ENCODE measurements around the gene STAT4.

The STAT4 gene

DNA sequence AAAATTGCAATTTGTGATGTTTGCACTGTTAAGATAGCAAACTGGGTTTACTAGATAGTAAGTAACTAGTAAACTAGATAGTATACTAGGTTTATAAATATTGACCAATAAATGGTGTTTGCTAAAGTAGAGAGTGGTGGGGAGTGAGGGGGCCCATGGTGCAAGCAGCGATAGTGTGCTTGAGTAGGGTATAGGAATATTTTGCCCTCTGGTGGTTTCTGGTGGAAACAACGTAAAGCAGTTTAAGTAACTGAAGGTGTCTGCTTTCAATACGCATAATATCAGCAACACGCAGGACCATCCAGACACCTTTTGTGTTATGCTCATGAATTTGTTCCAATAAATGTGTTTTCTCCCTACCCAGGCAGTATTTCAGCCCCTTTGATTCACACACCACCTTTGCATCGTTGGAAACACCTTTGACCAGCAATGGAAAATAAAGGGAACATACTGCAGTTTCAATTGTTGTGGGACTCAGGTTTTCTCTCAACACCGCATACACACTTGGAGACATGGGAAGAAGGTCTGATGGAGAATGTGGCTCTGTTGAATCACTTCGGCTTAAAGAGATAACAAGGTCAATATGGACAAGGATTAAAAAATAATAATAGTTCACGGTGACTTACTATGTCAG lies 120.2 kb downstream of the STAT4 start (continued):
- TF ChIP-seq, protein P1, sequence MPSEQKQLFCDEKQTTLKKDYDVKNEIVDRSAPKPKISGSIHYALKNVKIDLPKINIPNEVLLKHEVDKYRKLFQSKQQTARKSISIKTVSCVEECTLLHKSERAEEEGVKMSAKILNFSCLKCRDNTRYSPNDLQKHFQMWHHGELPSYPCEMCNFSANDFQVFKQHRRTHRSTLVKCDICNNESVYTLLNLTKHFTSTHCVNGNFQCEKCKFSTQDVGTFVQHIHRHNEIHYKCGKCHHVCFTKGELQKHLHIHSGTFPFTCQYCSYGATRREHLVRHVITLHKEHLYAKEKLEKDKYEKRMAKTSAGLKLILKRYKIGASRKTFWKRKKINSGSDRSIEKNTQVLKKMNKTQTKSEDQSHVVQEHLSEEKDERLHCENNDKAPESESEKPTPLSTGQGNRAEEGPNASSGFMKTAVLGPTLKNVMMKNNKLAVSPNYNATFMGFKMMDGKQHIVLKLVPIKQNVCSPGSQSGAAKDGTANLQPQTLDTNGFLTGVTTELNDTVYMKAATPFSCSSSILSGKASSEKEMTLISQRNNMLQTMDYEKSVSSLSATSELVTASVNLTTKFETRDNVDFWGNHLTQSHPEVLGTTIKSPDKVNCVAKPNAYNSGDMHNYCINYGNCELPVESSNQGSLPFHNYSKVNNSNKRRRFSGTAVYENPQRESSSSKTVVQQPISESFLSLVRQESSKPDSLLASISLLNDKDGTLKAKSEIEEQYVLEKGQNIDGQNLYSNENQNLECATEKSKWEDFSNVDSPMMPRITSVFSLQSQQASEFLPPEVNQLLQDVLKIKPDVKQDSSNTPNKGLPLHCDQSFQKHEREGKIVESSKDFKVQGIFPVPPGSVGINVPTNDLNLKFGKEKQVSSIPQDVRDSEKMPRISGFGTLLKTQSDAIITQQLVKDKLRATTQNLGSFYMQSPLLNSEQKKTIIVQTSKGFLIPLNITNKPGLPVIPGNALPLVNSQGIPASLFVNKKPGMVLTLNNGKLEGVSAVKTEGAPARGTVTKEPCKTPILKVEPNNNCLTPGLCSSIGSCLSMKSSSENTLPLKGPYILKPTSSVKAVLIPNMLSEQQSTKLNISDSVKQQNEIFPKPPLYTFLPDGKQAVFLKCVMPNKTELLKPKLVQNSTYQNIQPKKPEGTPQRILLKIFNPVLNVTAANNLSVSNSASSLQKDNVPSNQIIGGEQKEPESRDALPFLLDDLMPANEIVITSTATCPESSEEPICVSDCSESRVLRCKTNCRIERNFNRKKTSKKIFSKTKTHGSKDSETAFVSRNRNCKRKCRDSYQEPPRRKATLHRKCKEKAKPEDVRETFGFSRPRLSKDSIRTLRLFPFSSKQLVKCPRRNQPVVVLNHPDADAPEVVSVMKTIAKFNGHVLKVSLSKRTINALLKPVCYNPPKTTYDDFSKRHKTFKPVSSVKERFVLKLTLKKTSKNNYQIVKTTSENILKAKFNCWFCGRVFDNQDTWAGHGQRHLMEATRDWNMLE (tag by site-specific recombination; conservative IDR thresholded peaks at IDR 0.05; ENCODE audit: low read depth), result no peak

DNA sequence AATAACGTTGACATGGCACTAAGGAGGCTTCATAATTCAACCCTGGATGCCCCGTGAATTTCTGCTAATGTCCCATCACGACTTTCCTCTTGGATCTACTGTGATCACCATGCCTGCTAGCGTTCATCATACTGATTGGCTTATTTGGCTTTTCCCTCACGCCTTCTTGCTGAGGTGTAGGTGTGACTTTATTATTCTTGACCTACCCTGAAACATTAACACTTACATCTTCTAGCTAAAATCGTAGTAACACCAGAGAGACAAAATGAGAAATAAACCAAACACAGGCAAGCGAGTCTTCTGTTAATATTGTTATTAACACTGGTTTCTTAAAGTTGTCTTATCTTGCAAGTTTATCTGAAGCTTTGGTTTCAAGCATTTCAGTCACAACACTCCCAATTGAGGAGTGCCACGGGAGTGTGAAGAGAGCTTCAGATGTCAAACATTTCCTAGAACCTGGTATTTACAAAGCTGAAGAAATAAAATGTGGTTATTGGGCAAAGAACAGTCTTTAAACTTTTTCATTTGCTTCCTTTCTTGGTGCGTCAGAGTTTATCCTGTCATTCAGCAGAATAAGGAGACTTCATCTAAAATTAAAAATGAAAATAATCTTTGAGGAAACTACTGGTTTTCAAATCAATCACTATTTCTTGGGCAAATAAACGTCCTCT lies 121.4 kb downstream of the STAT4 start:
- H3K4me3 ChIP-seq (ENCODE audit: low read depth, low read length), result no peak overlapping the region
- no peaks in the 10 kb centered on the region for H3K4me1 ChIP-seq (ENCODE audit: control insufficient read depth, insufficient read depth, low read length)
- H3K36me3 ChIP-seq (ENCODE audit: control insufficient read depth in 2 of 2, insufficient read depth in 1 of 2, low read length in 2 of 2), result no peaks in the 10 kb centered on the region
- no peak overlapping the region for H3K27ac ChIP-seq (ENCODE audit: extremely low read depth, low read depth, low read length)
- POLR2A ChIA-PET, result no interaction called here
- CTCF ChIA-PET, result interaction anchor here (0.6 to 2.1 kb wide), 8 partner anchors 17 to 510 kb away, joined by 3 to 6 read pairs (median 4); no protein-coding TSS in a partner anchor
- TF ChIP-seq ZNF23 (tag by site-specific recombination; IDR thresholded peaks at IDR 0.05; ENCODE audit: borderline replicate concordance) (no peak), ZNF112 (tag by site-specific recombination; IDR thresholded peaks at IDR 0.05) (no peak), ZBTB20 (tag by site-specific recombination; IDR thresholded peaks at IDR 0.05) (no peak), ZNF132 (tag by site-specific recombination; IDR thresholded peaks at IDR 0.05; ENCODE audit: borderline replicate concordance) (no peak), ZNF169 (tag by site-specific recombination; IDR thresholded peaks at IDR 0.05) (no peak), ZNF837 (tag by site-specific recombination; IDR thresholded peaks at IDR 0.05) (no peak)
- TF ChIP-seq, protein P2, sequence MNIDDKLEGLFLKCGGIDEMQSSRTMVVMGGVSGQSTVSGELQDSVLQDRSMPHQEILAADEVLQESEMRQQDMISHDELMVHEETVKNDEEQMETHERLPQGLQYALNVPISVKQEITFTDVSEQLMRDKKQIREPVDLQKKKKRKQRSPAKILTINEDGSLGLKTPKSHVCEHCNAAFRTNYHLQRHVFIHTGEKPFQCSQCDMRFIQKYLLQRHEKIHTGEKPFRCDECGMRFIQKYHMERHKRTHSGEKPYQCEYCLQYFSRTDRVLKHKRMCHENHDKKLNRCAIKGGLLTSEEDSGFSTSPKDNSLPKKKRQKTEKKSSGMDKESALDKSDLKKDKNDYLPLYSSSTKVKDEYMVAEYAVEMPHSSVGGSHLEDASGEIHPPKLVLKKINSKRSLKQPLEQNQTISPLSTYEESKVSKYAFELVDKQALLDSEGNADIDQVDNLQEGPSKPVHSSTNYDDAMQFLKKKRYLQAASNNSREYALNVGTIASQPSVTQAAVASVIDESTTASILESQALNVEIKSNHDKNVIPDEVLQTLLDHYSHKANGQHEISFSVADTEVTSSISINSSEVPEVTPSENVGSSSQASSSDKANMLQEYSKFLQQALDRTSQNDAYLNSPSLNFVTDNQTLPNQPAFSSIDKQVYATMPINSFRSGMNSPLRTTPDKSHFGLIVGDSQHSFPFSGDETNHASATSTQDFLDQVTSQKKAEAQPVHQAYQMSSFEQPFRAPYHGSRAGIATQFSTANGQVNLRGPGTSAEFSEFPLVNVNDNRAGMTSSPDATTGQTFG (tag by site-specific recombination; IDR thresholded peaks at IDR 0.05; ENCODE audit: borderline replicate concordance), result no peak
- TF ChIP-seq, protein P3, sequence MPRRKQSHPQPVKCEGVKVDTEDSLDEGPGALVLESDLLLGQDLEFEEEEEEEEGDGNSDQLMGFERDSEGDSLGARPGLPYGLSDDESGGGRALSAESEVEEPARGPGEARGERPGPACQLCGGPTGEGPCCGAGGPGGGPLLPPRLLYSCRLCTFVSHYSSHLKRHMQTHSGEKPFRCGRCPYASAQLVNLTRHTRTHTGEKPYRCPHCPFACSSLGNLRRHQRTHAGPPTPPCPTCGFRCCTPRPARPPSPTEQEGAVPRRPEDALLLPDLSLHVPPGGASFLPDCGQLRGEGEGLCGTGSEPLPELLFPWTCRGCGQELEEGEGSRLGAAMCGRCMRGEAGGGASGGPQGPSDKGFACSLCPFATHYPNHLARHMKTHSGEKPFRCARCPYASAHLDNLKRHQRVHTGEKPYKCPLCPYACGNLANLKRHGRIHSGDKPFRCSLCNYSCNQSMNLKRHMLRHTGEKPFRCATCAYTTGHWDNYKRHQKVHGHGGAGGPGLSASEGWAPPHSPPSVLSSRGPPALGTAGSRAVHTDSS (tag by site-specific recombination; IDR thresholded peaks at IDR 0.05), result no peak
- H3K9me3 ChIP-seq (ENCODE audit: control insufficient read depth, insufficient read depth, low read depth, low read length), result no peaks in the 10 kb centered on the region

DNA sequence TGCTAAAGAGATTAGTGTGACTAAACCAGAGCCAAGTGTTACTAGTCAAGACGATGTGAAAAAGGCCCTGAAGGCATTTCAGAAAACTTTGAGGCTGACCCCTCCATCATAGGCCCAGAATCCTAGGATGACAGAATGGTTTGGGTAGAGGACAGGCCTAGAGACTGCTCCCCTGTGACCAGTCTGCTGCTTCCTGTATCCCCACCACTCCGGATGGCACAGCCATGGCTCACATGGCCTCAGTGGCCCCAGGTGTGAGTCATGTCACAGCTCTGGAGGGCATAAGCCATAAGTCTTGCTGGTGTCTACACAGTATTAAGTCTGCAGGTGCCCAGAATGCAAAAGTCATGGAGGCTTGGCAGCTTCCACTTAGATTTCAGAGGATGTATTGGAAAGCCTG lies 124.4 kb downstream of the STAT4 start:
- Histone ChIP-seq H3K27ac (ENCODE audit: extremely low read depth, low read depth, low read length) (no peak overlapping the region), H3K9me3 (ENCODE audit: control insufficient read depth, insufficient read depth, low read depth, low read length) (no peaks in the 10 kb centered on the region), H3K4me1 (ENCODE audit: control insufficient read depth, insufficient read depth, low read length) (no peaks in the 10 kb centered on the region), H3K36me3 (ENCODE audit: control insufficient read depth in 2 of 2, insufficient read depth in 1 of 2, low read length in 2 of 2) (no peaks in the 10 kb centered on the region), H3K4me3 (ENCODE audit: low read depth, low read length) (no peak overlapping the region)
- ChIA-PET POLR2A (no interaction called here), CTCF (interaction anchor here (1.1 to 3.1 kb wide), 2 partner anchors 20 to 26 kb away, joined by 3 to 7 read pairs; no protein-coding TSS in a partner anchor)
- TF ChIP-seq, protein P4, sequence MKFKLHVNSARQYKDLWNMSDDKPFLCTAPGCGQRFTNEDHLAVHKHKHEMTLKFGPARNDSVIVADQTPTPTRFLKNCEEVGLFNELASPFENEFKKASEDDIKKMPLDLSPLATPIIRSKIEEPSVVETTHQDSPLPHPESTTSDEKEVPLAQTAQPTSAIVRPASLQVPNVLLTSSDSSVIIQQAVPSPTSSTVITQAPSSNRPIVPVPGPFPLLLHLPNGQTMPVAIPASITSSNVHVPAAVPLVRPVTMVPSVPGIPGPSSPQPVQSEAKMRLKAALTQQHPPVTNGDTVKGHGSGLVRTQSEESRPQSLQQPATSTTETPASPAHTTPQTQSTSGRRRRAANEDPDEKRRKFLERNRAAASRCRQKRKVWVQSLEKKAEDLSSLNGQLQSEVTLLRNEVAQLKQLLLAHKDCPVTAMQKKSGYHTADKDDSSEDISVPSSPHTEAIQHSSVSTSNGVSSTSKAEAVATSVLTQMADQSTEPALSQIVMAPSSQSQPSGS (tag by site-specific recombination; IDR thresholded peaks at IDR 0.05; ENCODE audit: low read depth), result no peak
- TF ChIP-seq SCRT2 (tag by site-specific recombination; IDR thresholded peaks at IDR 0.05), result no peak
- TF ChIP-seq, protein P5, sequence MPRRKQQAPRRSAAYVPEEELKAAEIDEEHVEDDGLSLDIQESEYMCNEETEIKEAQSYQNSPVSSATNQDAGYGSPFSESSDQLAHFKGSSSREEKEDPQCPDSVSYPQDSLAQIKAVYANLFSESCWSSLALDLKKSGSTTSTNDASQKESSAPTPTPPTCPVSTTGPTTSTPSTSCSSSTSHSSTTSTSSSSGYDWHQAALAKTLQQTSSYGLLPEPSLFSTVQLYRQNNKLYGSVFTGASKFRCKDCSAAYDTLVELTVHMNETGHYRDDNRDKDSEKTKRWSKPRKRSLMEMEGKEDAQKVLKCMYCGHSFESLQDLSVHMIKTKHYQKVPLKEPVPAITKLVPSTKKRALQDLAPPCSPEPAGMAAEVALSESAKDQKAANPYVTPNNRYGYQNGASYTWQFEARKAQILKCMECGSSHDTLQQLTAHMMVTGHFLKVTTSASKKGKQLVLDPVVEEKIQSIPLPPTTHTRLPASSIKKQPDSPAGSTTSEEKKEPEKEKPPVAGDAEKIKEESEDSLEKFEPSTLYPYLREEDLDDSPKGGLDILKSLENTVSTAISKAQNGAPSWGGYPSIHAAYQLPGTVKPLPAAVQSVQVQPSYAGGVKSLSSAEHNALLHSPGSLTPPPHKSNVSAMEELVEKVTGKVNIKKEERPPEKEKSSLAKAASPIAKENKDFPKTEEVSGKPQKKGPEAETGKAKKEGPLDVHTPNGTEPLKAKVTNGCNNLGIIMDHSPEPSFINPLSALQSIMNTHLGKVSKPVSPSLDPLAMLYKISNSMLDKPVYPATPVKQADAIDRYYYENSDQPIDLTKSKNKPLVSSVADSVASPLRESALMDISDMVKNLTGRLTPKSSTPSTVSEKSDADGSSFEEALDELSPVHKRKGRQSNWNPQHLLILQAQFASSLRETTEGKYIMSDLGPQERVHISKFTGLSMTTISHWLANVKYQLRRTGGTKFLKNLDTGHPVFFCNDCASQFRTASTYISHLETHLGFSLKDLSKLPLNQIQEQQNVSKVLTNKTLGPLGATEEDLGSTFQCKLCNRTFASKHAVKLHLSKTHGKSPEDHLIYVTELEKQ (tag by site-specific recombination; IDR thresholded peaks at IDR 0.05; ENCODE audit: borderline replicate concordance), result no peak
- TF ChIP-seq, protein P6, sequence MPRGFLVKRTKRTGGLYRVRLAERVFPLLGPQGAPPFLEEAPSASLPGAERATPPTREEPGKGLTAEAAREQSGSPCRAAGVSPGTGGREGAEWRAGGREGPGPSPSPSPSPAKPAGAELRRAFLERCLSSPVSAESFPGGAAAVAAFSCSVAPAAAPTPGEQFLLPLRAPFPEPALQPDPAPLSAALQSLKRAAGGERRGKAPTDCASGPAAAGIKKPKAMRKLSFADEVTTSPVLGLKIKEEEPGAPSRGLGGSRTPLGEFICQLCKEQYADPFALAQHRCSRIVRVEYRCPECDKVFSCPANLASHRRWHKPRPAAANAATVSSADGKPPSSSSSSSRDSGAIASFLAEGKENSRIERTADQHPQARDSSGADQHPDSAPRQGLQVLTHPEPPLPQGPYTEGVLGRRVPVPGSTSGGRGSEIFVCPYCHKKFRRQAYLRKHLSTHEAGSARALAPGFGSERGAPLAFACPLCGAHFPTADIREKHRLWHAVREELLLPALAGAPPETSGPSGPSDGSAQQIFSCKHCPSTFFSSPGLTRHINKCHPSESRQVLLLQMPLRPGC (tag by site-specific recombination; IDR thresholded peaks at IDR 0.05), result no peak

Measured in HEK293 (cell line).